H1 (cell line): ENCODE measurements around the gene CYP27B1. TPM values are rescaled to one million over a fixed set of nuclear protein-coding genes. Genes with fewer than 3 reads are reported as not detected.
A peak's percentile ranks its signal among the peaks of the same experiment; 100 is the strongest.

Experiments used
- CTCF ChIA-PET: fragments of 300-600 bp; sonication (Branson Sonifier 250); formaldehyde crosslinking; loops from one replicate; lab custom pipeline; 2021; ENCODE audit not compliant: partially characterized antibody; lab: Charles Lee
- POLR2A ChIA-PET: fragments of 300-600 bp; sonication (Branson Sonifier 250); formaldehyde crosslinking; loops from one replicate; lab custom pipeline; 2021; ENCODE audit warnings: inconsistent platforms; ENCODE audit not compliant: partially characterized antibody; lab: Charles Lee
- DNase-seq, 2 experiments: peaks; one replicate each; pipeline versions ENCODE4 v3.0.0 to v3.0.0-alpha.2; 2010 to 2022; ENCODE audit warnings: low spot score in 2 of 2, low read depth in 1 of 2, mixed read lengths in 1 of 2
- FAIRE-seq: peaks from 2 replicates; lab custom pipeline; 2011; peaks lifted over from hg19 to GRCh38; lab: Jason Lieb, UNC
- H2AFZ ChIP-seq: 2 replicates; pipeline ENCODE4 v1.8.1; 2012; ENCODE audit warnings: low read length, inconsistent platforms
- H2AK5ac ChIP-seq: 2 replicates; pipeline ENCODE4 v1.6.1; 2013; ENCODE audit warnings: low read depth, low read length
- H2BK120ac ChIP-seq: replicated peaks from 2 replicates; pipeline ENCODE3; 2013; ENCODE audit warnings: low read depth, low read length, inconsistent platforms
- H2BK12ac ChIP-seq: 2 replicates; pipeline ENCODE4 v1.6.1; 2013; ENCODE audit warnings: low read depth, low read length
- H2BK15ac ChIP-seq: 2 replicates; pipeline ENCODE4 v1.6.1; 2013; ENCODE audit warnings: low read length
- H2BK20ac ChIP-seq: 2 replicates; pipeline ENCODE4 v1.6.1; 2013; ENCODE audit warnings: low read length
- H2BK5ac ChIP-seq: 2 replicates; pipeline ENCODE4 v1.6.1; 2013; ENCODE audit warnings: low read depth, low read length
- H3K14ac ChIP-seq: 2 replicates; pipeline ENCODE4 v1.6.1; 2013; ENCODE audit warnings: inconsistent platforms; ENCODE audit not compliant: insufficient read length
- H3K18ac ChIP-seq: 2 replicates; pipeline ENCODE4 v1.6.1; 2013; ENCODE audit warnings: low read length; ENCODE audit errors: extremely low read depth
- H3K23ac ChIP-seq: 2 replicates; pipeline ENCODE4 v1.6.1; 2013; ENCODE audit warnings: inconsistent platforms; ENCODE audit not compliant: insufficient read length
- H3K23me2 ChIP-seq: 2 replicates; pipeline ENCODE4 v1.6.1; 2013; ENCODE audit warnings: low read depth, low read length
- H3K27ac ChIP-seq: 2 replicates; pipeline ENCODE4 v1.6.1; 2011; ENCODE audit warnings: low read depth, low read length, inconsistent platforms
- H3K27me3 ChIP-seq, 4 experiments: replicated peaks in 1 of 4; 1 replicate in 1 of 4; 2 replicates in 3 of 4; pipeline versions ENCODE4 v1.6.1 to v1.8.1; 2011 to 2013; ENCODE audit warnings: low read length in 3 of 4, mild to moderate bottlenecking in 3 of 4, inconsistent platforms in 2 of 4, mixed read lengths in 2 of 4, moderate library complexity in 1 of 4; ENCODE audit not compliant: control insufficient read depth in 3 of 4, insufficient read depth in 3 of 4; ENCODE audit errors: extremely low read depth in 1 of 4
- H3K36me3 ChIP-seq, 4 experiments: 2 replicates each; pipeline versions ENCODE4 v1.6.1 to v1.8.1; 2011 to 2013; ENCODE audit warnings: mild to moderate bottlenecking in 4 of 4, low read length in 3 of 4, moderate library complexity in 2 of 4, control low read depth in 1 of 4, inconsistent platforms in 1 of 4; ENCODE audit not compliant: insufficient read depth in 4 of 4, control insufficient read depth in 2 of 4
- H3K4ac ChIP-seq: replicated peaks from 2 replicates; pipeline ENCODE3; 2013; ENCODE audit warnings: low read length, low read depth, mixed read lengths, inconsistent platforms; ENCODE audit not compliant: insufficient read length
- H3K4me1 ChIP-seq, 4 experiments: replicated peaks in 1 of 4; 1 replicate in 1 of 4; 2 replicates in 3 of 4; pipeline versions ENCODE4 v1.6.1 to v1.8.1; 2011 to 2013; ENCODE audit warnings: low read length in 3 of 4, inconsistent platforms in 2 of 4, mixed read lengths in 1 of 4; ENCODE audit not compliant: insufficient read depth in 4 of 4, control insufficient read depth in 3 of 4
- H3K4me2 ChIP-seq, 2 experiments: 2 replicates each; pipeline versions ENCODE4 v1.6.1 to v1.8.1; 2011 to 2013; ENCODE audit warnings: low read depth in 2 of 2, low read length in 2 of 2, control low read depth in 1 of 2, inconsistent platforms in 1 of 2, mild to moderate bottlenecking in 1 of 2; ENCODE audit not compliant: insufficient read depth in 1 of 2
- H3K4me3 ChIP-seq, 4 experiments: fragments of 200-600, 300-600 bp in 1 of 4; sonication (generic), shearing (Covaris generic), sonication (Bioruptor Twin) in 1 of 4; 2 replicates each; pipeline versions ENCODE4 v1.5.1 to v1.8.1; 2011 to 2016; ENCODE audit warnings: low read length in 4 of 4, low read depth in 3 of 4, control low read depth in 2 of 4, inconsistent platforms in 2 of 4, mild to moderate bottlenecking in 2 of 4, mixed read lengths in 1 of 4, moderate library complexity in 1 of 4; ENCODE audit not compliant: insufficient read depth in 2 of 4; ENCODE audit errors: extremely low read depth in 1 of 4
- H3K56ac ChIP-seq: replicated peaks from 2 replicates; pipeline ENCODE3; 2013; ENCODE audit warnings: low read depth, mild to moderate bottlenecking, mixed read lengths, low read length, inconsistent platforms; ENCODE audit not compliant: insufficient read length
- H3K79me1 ChIP-seq: 2 replicates; pipeline ENCODE4 v1.6.1; 2013; ENCODE audit warnings: low read depth, low read length, control low read depth
- H3K79me2 ChIP-seq, 2 experiments: 2 replicates each; pipeline versions ENCODE4 v1.6.1 to v1.8.1; 2012 to 2013; ENCODE audit warnings: low read length in 2 of 2, mild to moderate bottlenecking in 2 of 2, inconsistent platforms in 1 of 2; ENCODE audit not compliant: insufficient read depth in 2 of 2, control insufficient read depth in 1 of 2
- H3K9ac ChIP-seq, 4 experiments: replicated peaks in 1 of 4; 1 replicate in 1 of 4; 2 replicates in 3 of 4; pipeline versions ENCODE4 v1.6.1 to v1.8.1; 2011 to 2013; ENCODE audit warnings: low read depth in 3 of 4, low read length in 3 of 4, control low read depth in 2 of 4, mild to moderate bottlenecking in 2 of 4, moderate library complexity in 2 of 4, inconsistent platforms in 1 of 4; ENCODE audit errors: extremely low read depth in 1 of 4
- H3K9me3 ChIP-seq, 2 experiments: 2 replicates each; pipeline versions ENCODE4 v1.6.1 to v1.8.1; 2012 to 2013; ENCODE audit warnings: mild to moderate bottlenecking in 2 of 2, moderate library complexity in 2 of 2, control low read depth in 1 of 2, inconsistent platforms in 1 of 2, low read depth in 1 of 2, low read length in 1 of 2, mixed read lengths in 1 of 2; ENCODE audit not compliant: insufficient read depth in 2 of 2
- H4K20me1 ChIP-seq, 2 experiments: replicated peaks in 1 of 2; 2 replicates each; pipeline versions ENCODE3 to v1.8.1; 2011 to 2013; ENCODE audit warnings: inconsistent platforms in 2 of 2, low read length in 2 of 2, mild to moderate bottlenecking in 1 of 2; ENCODE audit not compliant: insufficient read depth in 2 of 2, control insufficient read depth in 1 of 2
- H4K5ac ChIP-seq: 2 replicates; pipeline ENCODE4 v1.6.1; 2013; ENCODE audit warnings: low read length, low read depth, mixed read lengths, inconsistent platforms; ENCODE audit not compliant: insufficient read length
- H4K8ac ChIP-seq: 2 replicates; pipeline ENCODE4 v1.8.0; 2013; ENCODE audit warnings: mild to moderate bottlenecking, moderate library complexity, low read length, inconsistent platforms; ENCODE audit not compliant: insufficient read depth; ENCODE audit errors: extremely low read depth
- H4K91ac ChIP-seq: replicated peaks from 2 replicates; pipeline ENCODE3; 2013; ENCODE audit warnings: low read length, mixed read lengths, inconsistent platforms; ENCODE audit not compliant: insufficient read length
- CHD2 ChIP-seq: IDR thresholded peaks from 2 replicates; pipeline ENCODE4 v1.6.1; 2012; ENCODE audit warnings: low read length, improper control_type of control experiment
- EZH2 ChIP-seq: fragments of 200-600 bp; sonication (generic); IDR thresholded peaks from 2 replicates; pipeline ENCODE4 v1.7.1; 2012; ENCODE audit warnings: low read depth, mild to moderate bottlenecking, moderate library complexity, low read length, inconsistent platforms; ENCODE audit not compliant: severe bottlenecking
- SIN3A ChIP-seq, 2 experiments: IDR thresholded peaks in 1 of 2; conservative IDR thresholded peaks in 1 of 2; 2 replicates each; pipeline ENCODE4 v1.6.1; 2011 to 2012; ENCODE audit warnings: low read length in 2 of 2, improper control_type of control experiment in 1 of 2, low read depth in 1 of 2, mild to moderate bottlenecking in 1 of 2
- WGBS, 2 experiments: shearing (Covaris generic) in 1 of 2; methylation state at CpG; one replicate each; pipeline versions ENCODE4 v1.1.6 to v1.1.7; 2013 to 2015; ENCODE audit warnings: low lambda C conversion rate in 2 of 2, mixed read lengths in 2 of 2, inconsistent platforms in 1 of 2, low coverage in 1 of 2, missing lambda C conversion rate in 1 of 2; ENCODE audit not compliant: insufficient replicate concordance in 2 of 2, insufficient coverage in 1 of 2, insufficient read length in 1 of 2; ENCODE audit errors: extremely low coverage in 1 of 2, missing lambda C conversion rate in 1 of 2; 5-methylcytosine and 5-hydroxymethylcytosine counted together
- polyA plus RNA-seq, 7 experiments: library from polyadenylated mRNA; depleted of rRNA in 3 of 7; stranded (reverse) in 5 of 7; unstranded in 2 of 7; fragments of >200 nt in 5 of 7; fragments of 200-250 nt in 2 of 7; gene quantifications; 1 replicate in 5 of 7; 2 replicates in 1 of 7; 4 replicates in 1 of 7; pipeline versions ENCODE4 v1.2.1 to v1.2.3, GENCODE V29; 2011 to 2013; ENCODE audit warnings: missing spikeins in 2 of 7, mixed read lengths in 2 of 7
- total RNA-seq: library from RNA; stranded (reverse); fragmentation: NEBNext Ultra II Directional; extraction: Animal tissue kit (Norgen Biotek cat#: 25700); gene quantifications from 2 replicates; pipeline ENCODE4 v1.2.1, GENCODE V29; 2021

CYP27B1 gene
- total and polyA plus RNA-seq, 2 of the 8 experiments (the other 6 are each of a cell fraction or from before 2014, with no cell fraction given), result 2.9 to 3.3 TPM

GRCh38 chr12:57760347-57760982 lies 6.4 kb downstream of the CYP27B1 start:
- H3K36me3 ChIP-seq, result peaks cover 0 to 4% (median 0%) of the 10 kb centered on the region in 4 experiments; a peak in 2 of 8 replicates
- H4K5ac ChIP-seq, result no peak overlapping the region
- H3K56ac ChIP-seq, result no peak overlapping the region
- no peak overlapping the region for H3K27ac ChIP-seq
- H2BK120ac ChIP-seq, result no peak overlapping the region
- no peaks in the 10 kb centered on the region for H3K9me3 ChIP-seq
- FAIRE-seq, result no peak
- H2BK5ac ChIP-seq, result no peak overlapping the region
- no peaks in the 10 kb centered on the region for H3K79me2 ChIP-seq
- H4K91ac ChIP-seq, result no peak overlapping the region
- ChIA-PET CTCF (interaction anchor here (0.7 to 3.9 kb wide), 15 partner anchors 8 to 1503 kb away, joined by 3 to 28 read pairs (median 4); partner anchors contain the start of genes ANKRD52, CYP27B1, EEF1AKMT3 and METTL1), POLR2A (interaction anchor here (0.9 to 5.4 kb wide), 7 partner anchors 8 to 84 kb away, joined by 3 to 21 read pairs (median 4); partner anchors contain the start of genes AGAP2, CDK4, EEF1AKMT3 and METTL1)
- H2BK20ac ChIP-seq, result no peak overlapping the region
- H3K4me2 ChIP-seq, result no peak overlapping the region
- no peak overlapping the region for H3K14ac ChIP-seq
- no peak overlapping the region for H3K23ac ChIP-seq
- no peak overlapping the region for H3K4ac ChIP-seq
- no peak overlapping the region for H2AK5ac ChIP-seq
- H3K23me2 ChIP-seq, result peaks cover 14% of the 10 kb centered on the region
- TF ChIP-seq CHD2 (no peak), SIN3A (conservative IDR thresholded peaks at IDR 0.05 in 1 of 2, IDR thresholded peaks at IDR 0.05 in 1 of 2; ENCODE audit: low read depth in 1 of 2, low read length in 2 of 2) (0 out of 4 replicates have a peak, but pooled peaks of 1 of the 2 experiments have one; percentile 52), EZH2 (no peak)
- H4K20me1 ChIP-seq, result peaks cover 3 to 15% of the 10 kb centered on the region in 2 experiments
- no peak overlapping the region for H4K8ac ChIP-seq
- no peak overlapping the region for H2AFZ ChIP-seq
- peak in 1 of 2 experiments; percentile 69 for DNase-seq
- peaks cover 0 to 11% (median 9%) of the 10 kb centered on the region in 4 experiments; a peak in 5 of 7 replicates for H3K4me1 ChIP-seq
- no peak overlapping the region for H3K9ac ChIP-seq
- H3K18ac ChIP-seq, result no peak overlapping the region
- H3K27me3 ChIP-seq, result peaks cover 21 to 50% (median 40%) of the 10 kb centered on the region in 4 experiments
- H3K79me1 ChIP-seq, result no peaks in the 10 kb centered on the region
- WGBS, 2 experiments, result 78% methylated on average over 3 of the region's 3 CpGs; no CpG with 5 or more reads in 1 of the 2 experiments
- H3K4me3 ChIP-seq, result no peak overlapping the region
- no peak overlapping the region for H2BK15ac ChIP-seq
- H2BK12ac ChIP-seq, result no peak overlapping the region
